Activated CD4-positive, alpha-beta T cell treated with anti-CD3 and anti-CD28 coated beads, Interleukin-10, Interleukin-2, amounts not matched to agents 100 ng/mL and 50 ng/mL, durations not matched to agents 16 hours and 8 hours (primary cell): ENCODE data around the gene C14orf180.
"Not testable (repeated sequence)": the region's sequence is repeated elsewhere in the genome, so short reads cannot be mapped to it uniquely, and the experiment has no call there.

Experiments
- DNase-seq: peaks from one replicate; pipeline ENCODE4 v3.0.0-alpha.2; 2020

The C14orf180 gene

DNA sequence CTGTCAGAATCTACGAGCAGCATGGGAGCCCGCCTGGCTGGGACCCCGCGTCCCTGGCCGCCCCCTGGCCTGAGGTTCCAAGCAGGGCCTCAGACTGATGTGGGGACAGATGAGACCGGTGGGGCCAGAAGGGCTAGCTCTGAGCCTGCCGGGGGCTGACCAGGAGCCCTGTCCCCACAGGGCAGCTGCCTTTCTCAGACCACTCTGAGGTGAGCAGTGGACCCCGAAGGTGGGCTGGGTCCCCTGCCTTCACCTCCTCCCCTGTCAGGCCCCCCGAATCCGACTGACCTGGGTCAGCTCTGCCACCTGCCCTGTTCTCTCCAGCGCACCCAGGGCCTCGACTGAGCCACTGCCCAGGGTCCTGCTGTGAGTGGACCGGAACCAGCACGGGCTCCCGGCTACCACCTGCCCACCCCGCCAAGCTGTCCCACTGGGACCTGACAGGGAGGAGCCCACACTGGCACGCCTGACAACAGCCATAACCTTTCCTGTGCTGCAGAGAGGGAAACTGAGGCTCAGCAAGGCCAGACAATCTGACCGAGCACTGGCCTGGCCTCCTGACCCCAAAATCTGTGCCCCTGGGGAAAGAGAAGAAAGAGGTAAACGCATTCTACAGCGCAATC is 54.7 kb downstream of the C14orf180 start:
- DNase-seq = no peak

DNA sequence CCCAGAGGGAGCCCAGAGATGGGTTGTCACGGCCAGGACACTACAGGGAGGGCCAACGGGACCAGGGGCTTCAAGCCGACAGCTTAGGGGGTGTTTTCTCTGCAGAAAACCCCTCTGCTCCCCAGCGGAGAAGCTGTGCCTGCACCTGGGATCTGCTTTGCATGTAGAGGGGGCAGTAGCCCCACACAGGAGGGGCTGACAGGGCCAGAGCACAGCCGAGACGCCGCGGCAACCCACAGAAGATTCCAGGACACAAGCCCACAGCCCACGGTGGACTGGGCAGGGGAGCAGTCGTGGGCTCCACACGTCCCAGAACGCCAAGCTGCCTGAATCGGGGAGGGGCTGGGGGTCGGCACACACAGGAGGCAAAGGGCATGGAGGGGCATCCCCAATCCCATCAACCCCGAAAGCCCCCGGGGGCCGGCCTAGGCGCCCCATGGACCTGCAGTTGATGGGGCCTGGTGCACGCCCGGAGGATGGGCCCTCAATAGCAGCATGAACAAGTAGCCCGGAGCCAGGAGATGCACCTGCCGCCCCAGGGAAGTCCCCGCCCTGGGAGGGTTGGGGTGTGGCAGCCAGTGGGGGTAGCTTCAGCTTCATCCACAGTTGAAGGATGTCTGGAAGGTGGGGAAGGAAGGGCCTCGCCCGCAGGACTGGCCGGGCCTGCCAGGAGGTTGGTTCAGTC is 55.5 kb downstream of the C14orf180 start:
- no peak for DNase-seq

DNA sequence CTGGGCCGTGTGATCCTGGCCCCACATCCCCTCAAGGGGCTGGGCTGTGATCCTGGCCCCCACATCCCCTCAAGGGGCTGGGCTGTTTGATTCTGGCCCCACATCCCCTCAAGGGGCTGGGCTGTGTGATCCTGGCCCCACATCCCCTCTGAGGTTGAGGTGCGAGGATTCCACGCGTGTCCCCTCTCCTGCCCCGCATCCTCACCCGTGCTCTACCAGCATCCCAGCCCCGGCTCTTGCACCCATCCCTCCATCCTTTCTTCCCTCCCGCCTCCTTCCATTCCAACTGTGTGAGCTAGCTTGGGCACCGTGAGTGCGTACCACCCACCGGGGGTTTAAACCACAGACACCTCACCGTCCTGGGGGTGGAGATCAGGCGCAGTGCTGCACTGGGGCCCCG is 56.2 kb downstream of the C14orf180 start:
- DNase-seq = no peak

DNA sequence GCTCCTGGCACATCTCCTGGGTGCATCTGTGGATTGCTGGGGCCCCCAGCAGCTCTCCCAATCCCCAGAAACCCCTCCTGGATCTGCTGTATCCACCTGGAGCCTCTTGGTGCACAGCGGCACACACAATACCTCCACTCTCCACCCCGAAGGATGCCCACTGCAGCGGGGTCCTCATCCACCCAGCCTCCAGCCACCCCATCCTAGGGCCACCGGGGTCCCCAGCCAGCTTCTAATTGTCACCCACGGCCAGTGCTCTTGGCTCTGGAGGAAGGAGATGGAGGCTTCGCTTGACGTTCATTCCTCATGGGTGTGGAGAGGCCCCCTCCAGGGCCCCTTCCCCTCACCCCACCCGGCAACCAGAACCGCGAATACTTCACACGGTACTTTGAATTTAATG is 56.6 kb downstream of the C14orf180 start:
- no peak for DNase-seq

DNA sequence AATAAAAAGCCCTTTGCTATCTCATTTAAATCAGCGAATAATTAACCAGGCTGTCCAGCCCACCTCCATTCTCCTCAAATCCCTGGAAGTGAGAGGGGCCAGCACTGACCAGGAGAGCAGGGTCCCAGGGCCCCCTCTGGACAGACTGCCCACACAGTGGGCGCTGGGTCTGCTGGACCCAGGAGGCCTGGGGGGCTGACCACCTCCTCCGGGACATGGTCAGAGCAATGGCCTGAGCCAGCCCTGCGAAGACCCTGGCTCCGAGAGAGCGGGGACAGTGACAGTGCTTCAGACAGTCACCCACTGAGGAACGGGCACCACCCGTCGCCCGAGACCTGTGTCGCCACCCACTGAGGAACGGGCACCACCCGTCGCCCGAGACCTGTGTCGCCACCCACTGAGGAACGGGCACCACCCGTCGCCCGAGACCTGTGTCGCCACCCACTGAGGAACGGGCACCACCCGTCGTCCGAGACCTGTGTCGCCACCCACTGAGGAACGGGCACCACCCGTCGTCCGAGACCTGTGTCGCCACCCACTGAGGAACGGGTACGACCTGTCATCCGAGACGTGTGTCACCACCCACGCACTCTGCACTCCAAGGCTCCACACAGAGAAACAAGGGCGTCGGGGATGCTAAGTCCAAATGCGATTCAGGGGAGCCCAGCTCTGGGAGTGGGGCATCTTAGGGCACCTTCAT is 57.4 kb downstream of the C14orf180 start:
- not testable (repeated sequence) for DNase-seq

DNA sequence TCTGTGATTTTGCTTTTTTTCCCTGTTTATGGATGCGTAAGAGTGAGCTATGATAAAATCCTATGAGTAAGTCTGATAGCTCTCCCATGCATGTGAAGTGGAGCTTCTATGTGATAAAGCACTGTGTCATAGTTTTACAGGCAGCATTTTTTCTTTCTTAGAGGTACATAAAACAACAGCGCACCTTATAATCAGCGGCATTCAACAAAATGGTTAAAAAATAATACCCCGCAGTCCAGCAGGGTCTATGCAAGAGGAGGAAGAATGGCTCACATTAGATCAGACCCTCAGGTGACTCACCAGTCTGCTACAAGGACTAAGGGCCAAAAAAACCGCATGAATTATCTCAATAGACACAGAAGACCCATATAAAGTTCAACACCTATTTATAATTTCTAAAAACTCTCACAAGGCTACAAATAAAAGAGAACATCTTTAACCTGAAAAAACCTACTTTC is 58.0 kb downstream of the C14orf180 start:
- no peak for DNase-seq

DNA sequence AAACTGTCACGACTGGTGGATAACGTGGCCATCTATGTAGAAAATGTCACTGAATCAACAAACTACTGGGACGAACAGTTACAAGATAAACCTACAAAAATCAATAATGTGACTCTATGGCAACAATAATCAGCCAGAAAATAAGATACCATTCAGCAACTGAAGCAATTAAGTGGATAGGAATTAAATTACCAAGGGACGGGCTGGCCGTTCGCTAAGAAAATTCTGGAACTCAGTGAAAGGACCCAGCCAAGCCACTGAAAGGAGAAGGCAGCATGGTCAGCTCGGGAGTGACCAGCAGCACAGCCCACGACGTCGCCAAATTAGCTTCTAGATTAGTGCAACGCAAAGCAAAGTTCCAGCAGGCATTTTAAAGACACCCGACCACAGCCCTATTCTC is 58.6 kb downstream of the C14orf180 start:
- DNase-seq = no peak

DNA sequence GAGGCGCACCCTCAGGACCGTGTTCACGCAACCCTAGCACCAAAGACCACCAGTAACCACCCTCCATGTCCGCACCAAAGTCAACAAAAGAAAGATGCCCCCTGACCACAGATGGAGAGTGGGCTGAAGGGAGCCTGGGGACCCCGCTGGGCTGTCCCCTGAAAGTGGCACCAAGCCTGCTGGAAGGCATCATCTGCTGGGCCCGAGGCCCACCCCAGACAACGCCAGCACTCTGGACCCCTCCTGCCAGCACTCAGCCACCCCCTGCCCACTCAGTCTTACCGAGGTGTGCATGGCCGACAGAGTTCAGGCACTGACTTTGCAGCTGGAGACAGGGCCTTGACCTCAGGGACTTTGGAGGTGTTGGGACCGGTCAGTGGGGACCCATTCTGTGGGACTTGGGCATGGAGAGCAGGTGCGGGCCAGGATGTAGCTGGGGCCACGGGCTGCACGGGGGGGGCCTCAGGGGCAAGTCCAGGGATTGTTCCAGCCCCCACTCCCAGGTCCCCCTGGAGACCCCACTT is 59.4 kb downstream of the C14orf180 start:
- no peak for DNase-seq

DNA sequence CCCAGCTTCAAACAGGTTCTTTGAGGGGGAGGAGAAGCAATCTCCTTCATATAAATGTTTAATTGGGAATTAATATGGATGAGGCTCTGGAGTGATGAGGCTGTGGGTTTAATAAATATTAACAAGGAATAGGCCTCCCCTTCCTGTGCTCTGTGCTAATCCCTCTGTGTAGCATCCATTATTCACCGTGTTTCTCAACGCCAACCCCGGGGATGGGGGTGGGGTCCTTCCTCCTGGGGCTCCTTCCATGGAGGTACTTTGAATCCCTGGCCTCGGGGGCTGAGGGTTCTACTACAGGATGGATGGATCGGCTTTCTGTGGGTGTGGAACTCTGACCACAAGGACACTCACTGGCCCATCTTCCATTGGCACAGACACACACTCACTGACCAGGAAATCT is 59.9 kb downstream of the C14orf180 start:
- DNase-seq = no peak
